SIG-M5 treated with dmso at 0.1 percent for 504 hours (cell line): ENCODE results near the gene UBE2D4.
"Not testable (repeated sequence)": the region's sequence is repeated elsewhere in the genome, so short reads cannot be mapped to it uniquely, and the experiment has no call there.

Experiments
- DNase-seq: peaks from one replicate; lab custom pipeline; 2025; ENCODE audit not compliant: unreplicated experiment; lab: John Stamatoyannopoulos, UW

The UBE2D4 gene

GRCh38 chr7:43960933-43961332 lies 34.7 kb downstream of the UBE2D4 start:
- DNase-seq: no peak

GRCh38 chr7:43966392-43966791 lies 40.2 kb downstream of the UBE2D4 start:
- not testable (repeated sequence) for DNase-seq

- DNase-seq: not testable (repeated sequence)
Measured at GRCh38 chr7:43968172-43969040, 42.2 kb downstream of the UBE2D4 start.

GRCh38 chr7:43969586-43969985 lies 43.4 kb downstream of the UBE2D4 start:
- not testable (repeated sequence) for DNase-seq

GRCh38 chr7:43970698-43971097 lies 44.5 kb downstream of the UBE2D4 start:
- not testable (repeated sequence) for DNase-seq

GRCh38 chr7:43974033-43974573 lies 47.9 kb downstream of the UBE2D4 start:
- DNase-seq: not testable (repeated sequence)

- DNase-seq: not testable (repeated sequence)
Measured at GRCh38 chr7:43974725-43975482, 48.7 kb downstream of the UBE2D4 start.

GRCh38 chr7:43977525-43977924 lies 51.3 kb downstream of the UBE2D4 start:
- DNase-seq: no peak

- not testable (repeated sequence) for DNase-seq
Measured at GRCh38 chr7:43978102-43978501, 51.9 kb downstream of the UBE2D4 start.

- DNase-seq: not testable (repeated sequence)
Measured at GRCh38 chr7:43982848-43983247, 56.6 kb downstream of the UBE2D4 start.

GRCh38 chr7:43983736-43984135 lies 57.5 kb downstream of the UBE2D4 start:
- DNase-seq: not testable (repeated sequence)

GRCh38 chr7:43985904-43986864 lies 59.9 kb downstream of the UBE2D4 start:
- DNase-seq: not testable (repeated sequence)

GRCh38 chr7:43987476-43987875 lies 61.2 kb downstream of the UBE2D4 start:
- not testable (repeated sequence) for DNase-seq

GRCh38 chr7:43990011-43990585 lies 63.9 kb downstream of the UBE2D4 start:
- not testable (repeated sequence) for DNase-seq

- DNase-seq: not testable (repeated sequence)
Measured at GRCh38 chr7:43990829-43991228, 64.6 kb downstream of the UBE2D4 start.

GRCh38 chr7:43992896-43993295 lies 66.7 kb downstream of the UBE2D4 start:
- DNase-seq: not testable (repeated sequence)

- not testable (repeated sequence) for DNase-seq
Measured at GRCh38 chr7:43994681-43995080, 68.4 kb downstream of the UBE2D4 start.

GRCh38 chr7:43997532-43997931 lies 71.3 kb downstream of the UBE2D4 start, which contains the start of gene SPDYE1:
Gene SPDYE1 (plus strand): TSS chr7:43997897. CDS start chr7:43999950, 2,053 bp downstream.
- DNase-seq: not testable (repeated sequence)
